ENCODE data around the gene PCTP.

Gene PCTP

GRCh38 chr17:55763856-55764255 lies 13.0 kb downstream of the PCTP start:
- no peaks in the 10 kb centered on the region for H3K36me3 Mint-ChIP-seq
- H3K27me3 Mint-ChIP-seq, result no peaks in the 10 kb centered on the region
- no peaks in the 10 kb centered on the region for H3K9me3 Mint-ChIP-seq
- H3K4me3 Mint-ChIP-seq, result no peak overlapping the region
- no peak overlapping the region for H3K27ac Mint-ChIP-seq
- no peaks in the 10 kb centered on the region for H3K4me1 Mint-ChIP-seq

DNA sequence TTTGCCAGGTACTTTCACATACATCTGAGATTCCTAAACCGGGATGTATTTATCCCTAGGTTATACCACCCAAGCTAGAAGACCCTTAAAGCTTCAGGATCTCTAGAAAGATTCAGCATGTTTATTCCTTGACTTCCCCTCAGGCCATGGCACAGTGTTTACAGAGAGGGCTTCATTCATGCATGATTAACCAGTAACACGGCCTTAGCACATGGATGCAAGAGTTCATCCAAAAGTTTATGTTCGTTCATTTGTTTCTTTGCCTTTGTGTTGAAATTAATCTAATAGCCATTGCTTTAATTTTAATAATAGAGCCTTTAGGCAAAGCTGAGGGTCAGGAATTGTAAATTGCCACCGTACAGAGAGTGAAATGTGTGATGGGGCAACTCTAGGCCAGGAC lies 13.8 kb downstream of the PCTP start:
- H3K9me3 Mint-ChIP-seq, result no peaks in the 10 kb centered on the region
- no peaks in the 10 kb centered on the region for H3K4me1 Mint-ChIP-seq
- no peak overlapping the region for H3K27ac Mint-ChIP-seq
- no peaks in the 10 kb centered on the region for H3K36me3 Mint-ChIP-seq
- no peak overlapping the region for H3K4me3 Mint-ChIP-seq
- no peaks in the 10 kb centered on the region for H3K27me3 Mint-ChIP-seq

- no peaks in the 10 kb centered on the region for H3K27me3 Mint-ChIP-seq
- no peak overlapping the region for H3K4me3 Mint-ChIP-seq
- no peaks in the 10 kb centered on the region for H3K9me3 Mint-ChIP-seq
- no peaks in the 10 kb centered on the region for H3K4me1 Mint-ChIP-seq
- no peaks in the 10 kb centered on the region for H3K36me3 Mint-ChIP-seq
- H3K27ac Mint-ChIP-seq, result no peak overlapping the region
Observed at GRCh38 chr17:55765472-55765871, 14.6 kb downstream of the PCTP start.

DNA sequence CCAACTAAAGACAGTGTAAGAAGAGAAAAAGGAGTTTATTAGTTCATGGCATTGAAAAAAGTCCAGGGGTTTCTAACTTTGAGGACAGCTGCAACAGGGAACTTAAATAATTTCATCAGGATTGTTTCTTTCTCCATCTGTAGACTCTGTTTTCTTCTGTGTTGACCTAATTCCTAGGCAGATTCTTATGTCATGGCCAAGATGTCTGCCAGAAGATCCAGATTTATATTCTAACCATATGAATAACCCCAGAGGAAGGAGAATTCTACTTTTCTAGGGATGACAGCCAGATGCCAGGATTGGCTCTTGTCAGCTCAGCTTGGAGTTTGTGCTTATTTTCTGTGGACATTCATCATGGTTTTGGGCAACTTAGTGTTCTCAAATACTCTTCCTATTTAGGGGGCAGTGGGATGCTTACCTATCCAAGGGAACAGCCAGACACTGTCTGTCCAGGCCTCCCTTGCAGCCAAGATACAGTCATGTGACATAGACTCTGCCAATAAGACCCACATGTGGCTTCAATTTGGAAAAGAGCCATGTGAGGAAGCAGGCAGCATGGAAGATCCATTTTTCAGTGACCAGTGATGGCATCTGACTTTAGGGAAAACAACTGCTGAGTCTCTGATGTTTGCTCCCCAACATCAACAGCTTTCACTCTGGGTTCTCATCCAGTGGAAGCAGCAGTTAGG lies 18.2 kb downstream of the PCTP start:
- Mint-ChIP-seq H3K27ac (no peak overlapping the region), H3K36me3 (peaks cover 8% of the 10 kb centered on the region), H3K4me1 (no peaks in the 10 kb centered on the region), H3K4me3 (no peak overlapping the region), H3K9me3 (no peaks in the 10 kb centered on the region), H3K27me3 (no peaks in the 10 kb centered on the region)

DNA sequence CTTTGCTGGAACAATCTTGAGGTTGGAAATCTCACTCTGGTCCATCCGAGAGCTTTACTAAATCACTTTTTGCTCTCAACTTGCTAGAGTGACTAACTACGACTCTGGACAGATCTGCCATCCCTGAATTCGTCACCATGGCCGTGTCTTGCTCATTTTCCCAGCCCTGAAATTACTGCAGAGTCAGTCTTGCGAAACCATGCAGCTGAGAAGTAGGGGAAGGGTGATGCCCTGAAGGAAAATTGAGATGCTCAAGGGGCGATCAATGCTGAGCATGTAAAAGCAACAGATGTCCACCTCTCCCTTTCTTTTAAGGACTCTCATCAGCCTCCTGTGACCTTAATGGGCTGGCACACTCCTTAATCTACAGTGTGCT lies 18.8 kb downstream of the PCTP start:
- Mint-ChIP-seq H3K4me1 (no peaks in the 10 kb centered on the region), H3K9me3 (no peaks in the 10 kb centered on the region), H3K27ac (no peak overlapping the region), H3K27me3 (no peaks in the 10 kb centered on the region), H3K36me3 (peaks cover 8% of the 10 kb centered on the region), H3K4me3 (no peak overlapping the region)

- Mint-ChIP-seq H3K4me3 (no peak overlapping the region), H3K36me3 (peaks cover 8% of the 10 kb centered on the region), H3K27me3 (no peaks in the 10 kb centered on the region), H3K4me1 (no peaks in the 10 kb centered on the region), H3K27ac (no peak overlapping the region), H3K9me3 (no peaks in the 10 kb centered on the region)
Observed at GRCh38 chr17:55770196-55770870, 19.5 kb downstream of the PCTP start.

- Mint-ChIP-seq H3K4me1 (no peaks in the 10 kb centered on the region), H3K36me3 (peaks cover 16% of the 10 kb centered on the region), H3K27ac (no peak overlapping the region), H3K9me3 (no peaks in the 10 kb centered on the region), H3K27me3 (no peaks in the 10 kb centered on the region), H3K4me3 (no peak overlapping the region)
Observed at GRCh38 chr17:55772086-55772485, 21.2 kb downstream of the PCTP start.

DNA sequence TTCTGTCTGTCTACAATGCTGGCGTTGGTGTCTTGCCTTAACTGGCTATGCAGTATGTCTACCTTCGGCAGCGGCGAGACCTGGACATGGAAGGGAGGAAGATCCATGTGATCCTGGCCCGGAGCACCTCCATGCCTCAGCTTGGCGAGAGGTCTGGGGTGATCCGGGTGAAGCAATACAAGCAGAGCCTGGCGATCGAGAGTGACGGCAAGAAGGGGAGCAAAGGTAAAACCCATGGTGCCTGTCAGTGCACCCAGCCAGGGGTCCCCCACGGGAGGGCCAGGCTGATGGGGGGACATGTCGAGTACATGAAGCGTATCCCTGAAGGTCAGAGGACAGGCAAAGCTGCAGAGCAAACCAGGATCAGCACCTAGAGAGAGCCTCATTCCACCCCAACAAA lies 22.8 kb downstream of the PCTP start:
- no peaks in the 10 kb centered on the region for H3K9me3 Mint-ChIP-seq
- no peaks in the 10 kb centered on the region for H3K27me3 Mint-ChIP-seq
- no peak overlapping the region for H3K27ac Mint-ChIP-seq
- H3K36me3 Mint-ChIP-seq, result peaks cover 16% of the 10 kb centered on the region
- no peak overlapping the region for H3K4me3 Mint-ChIP-seq
- H3K4me1 Mint-ChIP-seq, result no peaks in the 10 kb centered on the region

DNA sequence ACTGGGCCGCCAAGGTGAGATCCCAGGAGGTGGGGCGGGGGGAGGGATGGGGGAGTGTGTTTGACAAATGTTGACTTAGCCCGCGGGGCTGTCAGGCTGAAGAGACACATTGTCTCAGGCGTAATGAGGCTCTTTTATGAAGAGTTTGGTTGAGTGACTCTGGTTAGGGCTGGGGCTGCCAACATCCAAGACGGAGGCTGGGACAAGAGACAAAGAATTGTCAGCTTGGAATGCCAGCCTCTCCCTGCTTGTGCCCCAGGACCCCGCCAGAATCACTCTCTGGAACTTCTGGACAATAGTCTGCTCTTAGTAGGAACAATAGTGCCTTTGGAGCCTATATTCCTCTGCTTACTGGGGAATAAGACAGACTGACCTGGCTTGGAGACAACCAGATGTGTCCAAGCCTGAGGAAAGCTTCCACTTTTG lies 24.0 kb downstream of the PCTP start:
- Mint-ChIP-seq H3K27ac (no peak overlapping the region), H3K36me3 (peaks cover 16% of the 10 kb centered on the region), H3K9me3 (no peaks in the 10 kb centered on the region), H3K27me3 (no peaks in the 10 kb centered on the region), H3K4me1 (no peaks in the 10 kb centered on the region), H3K4me3 (no peak overlapping the region)

GRCh38 chr17:55776271-55776670 lies 25.4 kb downstream of the PCTP start:
- peaks cover 16% of the 10 kb centered on the region for H3K36me3 Mint-ChIP-seq
- no peaks in the 10 kb centered on the region for H3K27me3 Mint-ChIP-seq
- H3K27ac Mint-ChIP-seq, result no peak overlapping the region
- no peaks in the 10 kb centered on the region for H3K9me3 Mint-ChIP-seq
- no peaks in the 10 kb centered on the region for H3K4me1 Mint-ChIP-seq
- H3K4me3 Mint-ChIP-seq, result no peak overlapping the region

DNA sequence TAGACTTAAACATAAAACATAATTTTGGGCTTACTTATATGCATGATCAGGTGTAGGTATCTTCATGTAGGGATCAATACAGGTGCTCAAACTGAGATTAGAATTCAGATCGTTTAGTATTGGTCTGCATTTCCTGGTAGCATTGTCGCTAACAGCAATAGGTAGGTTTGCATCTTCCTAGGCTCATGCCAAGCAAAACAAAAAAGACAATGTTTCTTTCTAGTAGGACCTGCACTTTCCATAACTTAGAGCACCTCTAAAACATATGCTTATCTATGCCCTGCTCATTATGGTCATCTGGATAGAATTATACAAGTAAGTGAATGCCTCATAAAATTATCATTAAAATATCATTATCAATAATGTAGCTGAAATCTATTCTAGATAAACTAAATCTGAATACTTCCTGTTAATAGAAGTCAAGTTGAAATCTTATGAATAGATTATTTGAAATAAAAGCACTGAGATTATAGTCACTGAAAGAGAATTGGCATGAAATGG lies 26.7 kb downstream of the PCTP start:
- Mint-ChIP-seq H3K36me3 (peaks cover 10% of the 10 kb centered on the region), H3K27me3 (no peaks in the 10 kb centered on the region), H3K4me3 (no peak overlapping the region), H3K4me1 (no peaks in the 10 kb centered on the region), H3K27ac (no peak overlapping the region), H3K9me3 (no peaks in the 10 kb centered on the region)

DNA sequence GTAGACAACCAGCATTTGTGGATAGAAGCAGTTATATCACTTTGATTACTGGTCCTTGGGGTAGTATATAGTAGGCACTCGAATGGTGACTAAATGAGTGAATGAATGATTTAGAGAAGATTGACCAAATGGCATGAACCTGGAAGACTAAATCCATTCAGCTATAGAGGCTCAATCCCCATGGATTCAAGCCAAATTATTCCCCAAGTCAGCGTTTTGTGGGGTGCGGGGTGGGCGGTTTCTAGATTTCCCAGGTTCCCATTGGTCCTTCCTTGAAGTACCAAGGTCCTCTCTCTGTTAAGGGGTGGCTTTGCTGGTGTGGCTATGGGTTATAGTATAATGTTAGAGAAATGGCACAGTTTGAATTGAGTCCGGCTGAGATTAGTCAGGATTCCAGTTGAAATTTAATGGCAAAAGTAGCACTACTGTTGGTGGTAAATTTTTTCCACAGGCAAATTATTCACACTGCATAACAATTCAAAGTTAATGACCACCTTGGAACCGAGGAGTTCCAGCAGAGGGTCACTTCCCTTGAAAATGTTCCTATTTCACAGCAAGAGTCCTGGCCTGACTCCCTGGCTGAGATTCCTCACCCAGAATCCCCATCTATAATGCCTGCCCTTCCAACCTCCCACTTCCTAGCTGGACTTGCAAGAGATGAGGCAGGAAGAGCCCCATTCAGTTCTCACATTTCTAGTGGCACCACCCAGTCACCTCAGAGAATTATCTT lies 27.7 kb downstream of the PCTP start:
- no peak overlapping the region for H3K27ac Mint-ChIP-seq
- H3K4me3 Mint-ChIP-seq, result no peak overlapping the region
- H3K4me1 Mint-ChIP-seq, result no peaks in the 10 kb centered on the region
- H3K36me3 Mint-ChIP-seq, result peaks cover 10% of the 10 kb centered on the region
- no peaks in the 10 kb centered on the region for H3K9me3 Mint-ChIP-seq
- no peaks in the 10 kb centered on the region for H3K27me3 Mint-ChIP-seq

- peaks cover 2% of the 10 kb centered on the region for H3K27me3 Mint-ChIP-seq
- H3K27ac Mint-ChIP-seq, result no peak overlapping the region
- no peak overlapping the region for H3K4me3 Mint-ChIP-seq
- no peaks in the 10 kb centered on the region for H3K4me1 Mint-ChIP-seq
- H3K9me3 Mint-ChIP-seq, result no peaks in the 10 kb centered on the region
- peaks cover 3% of the 10 kb centered on the region for H3K36me3 Mint-ChIP-seq
Observed at GRCh38 chr17:55783684-55784245, 32.9 kb downstream of the PCTP start.

- Mint-ChIP-seq H3K27ac (no peak overlapping the region), H3K4me1 (no peaks in the 10 kb centered on the region), H3K36me3 (peaks cover 3% of the 10 kb centered on the region), H3K9me3 (no peaks in the 10 kb centered on the region), H3K27me3 (peaks cover 4% of the 10 kb centered on the region), H3K4me3 (no peak overlapping the region)
Observed at GRCh38 chr17:55784666-55785065, 33.8 kb downstream of the PCTP start.

DNA sequence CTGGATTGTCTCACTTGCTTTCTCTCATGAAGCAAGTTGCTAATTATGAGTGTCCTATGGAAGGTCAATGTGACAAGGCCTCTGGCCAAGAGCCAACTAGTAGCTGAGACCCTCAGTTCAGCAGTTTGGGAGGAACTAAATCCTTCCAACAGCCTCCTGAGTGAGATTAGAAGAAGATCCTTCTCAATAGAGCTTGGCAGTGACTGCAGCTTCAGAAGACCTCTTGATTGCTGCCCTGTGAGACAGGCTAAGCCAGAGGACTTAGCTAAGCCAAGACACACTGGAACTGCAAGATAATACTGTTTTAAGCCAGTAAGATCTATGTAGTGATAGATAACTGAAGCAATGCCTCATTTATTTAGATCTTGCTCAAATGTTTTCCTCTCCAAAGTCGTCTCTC lies 34.3 kb downstream of the PCTP start:
- Mint-ChIP-seq H3K9me3 (no peaks in the 10 kb centered on the region), H3K4me3 (no peak overlapping the region), H3K36me3 (peaks cover 3% of the 10 kb centered on the region), H3K4me1 (no peaks in the 10 kb centered on the region), H3K27ac (no peak overlapping the region), H3K27me3 (peaks cover 4% of the 10 kb centered on the region)

- Mint-ChIP-seq H3K4me3 (no peak overlapping the region), H3K9me3 (peaks cover 7% of the 10 kb centered on the region), H3K27me3 (peaks cover 4% of the 10 kb centered on the region), H3K4me1 (no peaks in the 10 kb centered on the region), H3K36me3 (no peaks in the 10 kb centered on the region), H3K27ac (no peak overlapping the region)
Observed at GRCh38 chr17:55793272-55793671, 42.4 kb downstream of the PCTP start.
